ENCODE results near the gene PKD2. TPM values are rescaled to one million over a fixed set of nuclear protein-coding genes. Genes with fewer than 3 reads are reported as not detected.

PKD2 gene
- total RNA-seq, 4 donors from 2014 or later: 10.8 to 36.7 (median 18.2) TPM

DNA sequence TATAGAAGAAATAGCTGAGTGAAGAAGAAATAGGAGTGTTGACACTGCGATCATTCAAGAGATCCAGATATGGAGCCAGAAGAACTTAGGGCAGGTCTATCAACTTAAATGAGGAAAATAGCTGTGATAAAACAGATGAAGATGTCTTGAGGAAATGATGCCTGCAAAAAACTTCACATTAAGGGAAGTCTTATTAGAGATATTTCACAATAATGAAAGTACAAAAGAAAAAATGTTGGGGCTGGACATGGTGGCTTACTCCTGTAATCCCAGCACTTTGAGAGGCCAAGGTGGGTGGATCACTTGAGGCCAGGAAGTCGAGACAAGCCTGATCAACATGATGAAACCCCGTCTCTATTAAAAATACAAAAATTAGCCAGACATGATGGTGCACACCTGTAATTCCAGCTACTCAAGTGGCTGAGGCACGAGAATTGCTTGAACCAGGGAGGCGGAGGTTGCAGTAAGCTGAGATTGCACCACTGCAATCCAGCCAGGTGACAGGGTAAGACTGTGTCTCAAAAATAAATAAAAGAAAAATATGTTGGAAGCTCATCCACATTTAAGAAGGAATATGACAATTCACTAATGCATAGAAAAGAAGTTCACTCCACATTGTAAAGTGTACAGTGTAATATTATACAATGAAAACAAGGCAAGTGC, 56.3 kb downstream of the PKD2 start:
- Histone ChIP-seq H3K36me3 (peaks cover 59% of the 10 kb centered on the region), H3K4me3 (no peak overlapping the region), H3K4me1 (no peaks in the 10 kb centered on the region), H3K27ac (no peak overlapping the region), H3K9me3 (no peaks in the 10 kb centered on the region), H3K27me3 (no peaks in the 10 kb centered on the region)
- TF ChIP-seq EP300 (IDR thresholded peaks at IDR 0.05) (no peak), POLR2AphosphoS5 (IDR thresholded peaks at IDR 0.05) (no peak)
- TF ChIP-seq, protein P1, sequence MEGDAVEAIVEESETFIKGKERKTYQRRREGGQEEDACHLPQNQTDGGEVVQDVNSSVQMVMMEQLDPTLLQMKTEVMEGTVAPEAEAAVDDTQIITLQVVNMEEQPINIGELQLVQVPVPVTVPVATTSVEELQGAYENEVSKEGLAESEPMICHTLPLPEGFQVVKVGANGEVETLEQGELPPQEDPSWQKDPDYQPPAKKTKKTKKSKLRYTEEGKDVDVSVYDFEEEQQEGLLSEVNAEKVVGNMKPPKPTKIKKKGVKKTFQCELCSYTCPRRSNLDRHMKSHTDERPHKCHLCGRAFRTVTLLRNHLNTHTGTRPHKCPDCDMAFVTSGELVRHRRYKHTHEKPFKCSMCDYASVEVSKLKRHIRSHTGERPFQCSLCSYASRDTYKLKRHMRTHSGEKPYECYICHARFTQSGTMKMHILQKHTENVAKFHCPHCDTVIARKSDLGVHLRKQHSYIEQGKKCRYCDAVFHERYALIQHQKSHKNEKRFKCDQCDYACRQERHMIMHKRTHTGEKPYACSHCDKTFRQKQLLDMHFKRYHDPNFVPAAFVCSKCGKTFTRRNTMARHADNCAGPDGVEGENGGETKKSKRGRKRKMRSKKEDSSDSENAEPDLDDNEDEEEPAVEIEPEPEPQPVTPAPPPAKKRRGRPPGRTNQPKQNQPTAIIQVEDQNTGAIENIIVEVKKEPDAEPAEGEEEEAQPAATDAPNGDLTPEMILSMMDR (IDR thresholded peaks at IDR 0.05): no peak
- DNase-seq (ENCODE audit: low spot score in 2 of 2): no peak
- WGBS: 82% methylated on average over 5 of the region's 5 CpGs

- 80% methylated on average over 6 of the region's 6 CpGs for WGBS
- TF ChIP-seq EP300 (IDR thresholded peaks at IDR 0.05) (no peak), POLR2AphosphoS5 (IDR thresholded peaks at IDR 0.05) (no peak), POLR2A (IDR thresholded peaks at IDR 0.05) (no peak)
- TF ChIP-seq, protein P1 (IDR thresholded peaks at IDR 0.05): no peak
- H3K9me3 ChIP-seq: no peaks in the 10 kb centered on the region
- H3K27ac ChIP-seq: no peak overlapping the region
- DNase-seq (ENCODE audit: low spot score in 2 of 2): no peak
- no peaks in the 10 kb centered on the region for H3K4me1 ChIP-seq
- no peaks in the 10 kb centered on the region for H3K27me3 ChIP-seq
- H3K4me3 ChIP-seq: no peak overlapping the region
- H3K36me3 ChIP-seq: peaks cover 64% of the 10 kb centered on the region
These were observed 57.0 kb downstream of the PKD2 start for GRCh38 chr4:88064410-88064809.

DNA sequence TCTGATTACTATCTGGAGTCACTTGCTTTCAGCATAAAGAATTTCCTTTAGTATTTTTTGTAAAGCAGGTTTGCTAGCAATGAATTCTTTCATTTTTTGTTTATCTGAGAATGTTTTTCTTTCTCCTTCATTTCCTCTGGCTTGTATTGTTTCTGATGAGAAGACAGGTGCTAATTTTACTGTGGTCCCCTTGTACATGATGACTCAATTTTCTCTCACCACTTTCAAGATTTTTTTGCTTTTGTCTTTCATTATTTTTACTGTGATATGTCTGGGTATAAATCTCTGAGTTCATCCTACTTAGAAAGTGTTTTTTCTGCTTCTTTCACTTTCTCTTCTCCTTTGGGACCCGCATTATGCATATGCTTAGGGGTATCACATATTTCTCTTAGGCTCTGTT, 62.6 kb downstream of the PKD2 start:
- no peak for DNase-seq (ENCODE audit: low spot score in 2 of 2)
- no peak overlapping the region for H3K27ac ChIP-seq
- no peak overlapping the region for H3K4me3 ChIP-seq
- H3K27me3 ChIP-seq: no peaks in the 10 kb centered on the region
- H3K9me3 ChIP-seq: peaks cover 4% of the 10 kb centered on the region
- no peaks in the 10 kb centered on the region for H3K4me1 ChIP-seq
- TF ChIP-seq, protein P1 (IDR thresholded peaks at IDR 0.05): no peak
- TF ChIP-seq POLR2AphosphoS5 (IDR thresholded peaks at IDR 0.05) (no peak), EP300 (IDR thresholded peaks at IDR 0.05) (no peak), POLR2A (IDR thresholded peaks at IDR 0.05) (no peak)
- 100% methylated on average over 1 of the region's 1 CpG for WGBS
- H3K36me3 ChIP-seq: peaks cover 94% of the 10 kb centered on the region

DNA sequence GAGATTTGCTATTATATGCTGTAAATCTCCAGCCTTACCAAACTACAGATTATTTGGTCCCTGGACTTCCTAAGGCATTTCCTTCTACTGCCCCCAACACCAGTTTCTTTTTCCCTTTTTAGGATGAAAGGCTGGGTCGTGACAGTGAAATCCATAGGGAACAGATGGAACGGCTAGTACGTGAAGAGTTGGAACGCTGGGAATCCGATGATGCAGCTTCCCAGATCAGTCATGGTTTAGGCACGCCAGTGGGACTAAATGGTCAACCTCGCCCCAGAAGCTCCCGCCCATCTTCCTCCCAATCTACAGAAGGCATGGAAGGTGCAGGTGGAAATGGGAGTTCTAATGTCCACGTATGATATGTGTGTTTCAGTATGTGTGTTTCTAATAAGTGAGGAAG, 67.9 kb downstream of the PKD2 start:
- H3K36me3 ChIP-seq: peaks cover 61% of the 10 kb centered on the region
- WGBS: 95% methylated on average over 9 of the region's 9 CpGs

DNA sequence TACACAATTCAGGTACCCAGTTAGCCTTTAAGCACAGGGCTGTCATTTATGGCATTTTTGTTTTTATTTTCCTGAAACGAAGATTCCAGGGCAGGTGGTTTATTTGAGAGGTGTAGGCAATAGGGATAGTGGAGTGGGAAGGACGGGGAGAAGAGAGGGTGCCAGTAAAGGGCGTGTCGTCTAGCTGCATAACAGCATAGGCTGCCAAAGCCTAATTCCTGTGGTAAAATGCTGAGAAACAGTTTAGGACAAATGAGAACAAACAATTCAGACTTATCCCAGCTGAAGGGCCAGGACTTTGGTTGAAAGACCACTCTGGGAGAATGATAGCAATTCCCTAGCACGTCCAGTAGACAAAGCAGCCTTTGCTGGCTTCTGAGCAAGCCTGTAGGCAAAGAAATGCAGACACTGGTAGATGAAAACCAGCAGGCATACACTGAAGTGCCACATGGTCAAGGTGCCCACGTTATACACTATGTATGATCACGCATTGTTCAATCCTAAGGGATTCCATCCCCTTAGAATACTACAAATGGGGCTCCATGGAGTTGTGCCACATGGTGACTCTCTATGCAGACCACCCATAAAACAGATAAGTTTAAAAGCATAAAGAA, 70.6 kb downstream of the PKD2 start:
- no peak overlapping the region for H3K4me3 ChIP-seq
- no peaks in the 10 kb centered on the region for H3K9me3 ChIP-seq
- peaks cover 9% of the 10 kb centered on the region for H3K4me1 ChIP-seq
- no peak for DNase-seq (ENCODE audit: low spot score in 2 of 2)
- no peak overlapping the region for H3K27ac ChIP-seq
- 61% methylated on average over 7 of the region's 7 CpGs for WGBS
- no peaks in the 10 kb centered on the region for H3K27me3 ChIP-seq
- H3K36me3 ChIP-seq: peaks cover 35% of the 10 kb centered on the region
- TF ChIP-seq POLR2A (IDR thresholded peaks at IDR 0.05) (no peak), EP300 (IDR thresholded peaks at IDR 0.05) (no peak), POLR2AphosphoS5 (IDR thresholded peaks at IDR 0.05) (no peak)
- TF ChIP-seq, protein P1 (IDR thresholded peaks at IDR 0.05): no peak

More for the DNA sequence above, 67.9 kb downstream of the PKD2 start:
- no peaks in the 10 kb centered on the region for H3K27me3 ChIP-seq
- peaks cover 9% of the 10 kb centered on the region for H3K4me1 ChIP-seq
- no peak overlapping the region for H3K27ac ChIP-seq
- TF ChIP-seq POLR2AphosphoS5 (IDR thresholded peaks at IDR 0.05): no peak
- no peak for TF ChIP-seq POLR2A (IDR thresholded peaks at IDR 0.05)
- TF ChIP-seq, protein P1 (IDR thresholded peaks at IDR 0.05): no peak
- no peak for TF ChIP-seq EP300 (IDR thresholded peaks at IDR 0.05)
- DNase-seq (ENCODE audit: low spot score in 2 of 2): no peak
- no peak overlapping the region for H3K4me3 ChIP-seq
- peaks cover 4% of the 10 kb centered on the region for H3K9me3 ChIP-seq
